Measurements from ENCODE around the gene SIDT1.
"Not testable (repeated sequence)": the region's sequence is repeated elsewhere in the genome, so short reads cannot be mapped to it uniquely, and the experiment has no call there.

The SIDT1 gene

DNA sequence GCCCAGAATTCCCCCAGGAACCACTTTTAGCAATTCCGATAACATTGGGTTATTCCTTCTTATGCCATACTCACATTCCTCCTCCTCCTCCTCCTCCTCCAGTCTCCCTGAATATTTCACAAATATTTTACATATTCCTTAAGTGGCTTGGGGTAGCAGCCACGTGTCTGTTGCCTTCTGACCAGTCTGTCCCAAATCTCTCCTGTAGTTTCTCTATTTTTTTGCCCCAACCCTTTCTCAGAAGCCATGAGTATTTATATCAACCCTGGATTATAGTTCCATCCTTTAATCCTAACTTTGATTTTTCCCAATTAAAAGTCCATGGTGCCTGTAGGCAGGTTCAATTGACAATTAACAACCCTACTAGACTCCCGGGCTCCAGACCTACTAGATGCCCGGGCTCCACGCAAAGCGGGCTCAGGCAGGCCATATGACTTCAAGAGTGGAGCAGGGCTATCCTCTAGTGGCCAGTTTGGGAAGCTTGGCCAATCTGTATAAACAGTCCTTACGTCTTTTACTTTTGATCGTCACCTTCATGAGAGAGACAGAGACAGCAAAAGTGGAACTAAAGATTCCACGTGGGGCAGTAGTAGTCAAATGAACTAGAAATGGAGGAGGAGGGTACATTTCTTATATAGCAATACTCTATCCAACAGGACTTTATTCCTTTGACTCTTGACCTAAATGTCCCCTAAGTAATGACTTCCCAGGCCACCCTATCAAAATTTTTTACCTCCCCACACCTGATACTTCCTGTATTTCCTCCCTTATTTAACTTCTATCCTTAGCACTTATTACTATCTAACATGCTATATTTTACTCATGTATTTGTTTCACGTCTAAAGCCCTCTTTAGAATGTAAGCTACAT is 94.4 kb downstream of the SIDT1 start:
- H3K4me3 ChIP-seq (ENCODE audit: low read depth, low read length), result no peak overlapping the region
- H3K9ac ChIP-seq (ENCODE audit: low read depth, low read length), result no peak overlapping the region
- H3K27me3 ChIP-seq (ENCODE audit: control insufficient read depth, insufficient read depth, low read length), result peaks cover 11% of the 10 kb centered on the region
- no peaks in the 10 kb centered on the region for H3K36me3 ChIP-seq (ENCODE audit: control insufficient read depth, insufficient read depth, low read length)
- no peaks in the 10 kb centered on the region for H3K4me1 ChIP-seq (ENCODE audit: control insufficient read depth, insufficient read depth, low read length)
- no peaks in the 10 kb centered on the region for H3K9me3 ChIP-seq (ENCODE audit: control insufficient read depth, insufficient read depth, low read length)

DNA sequence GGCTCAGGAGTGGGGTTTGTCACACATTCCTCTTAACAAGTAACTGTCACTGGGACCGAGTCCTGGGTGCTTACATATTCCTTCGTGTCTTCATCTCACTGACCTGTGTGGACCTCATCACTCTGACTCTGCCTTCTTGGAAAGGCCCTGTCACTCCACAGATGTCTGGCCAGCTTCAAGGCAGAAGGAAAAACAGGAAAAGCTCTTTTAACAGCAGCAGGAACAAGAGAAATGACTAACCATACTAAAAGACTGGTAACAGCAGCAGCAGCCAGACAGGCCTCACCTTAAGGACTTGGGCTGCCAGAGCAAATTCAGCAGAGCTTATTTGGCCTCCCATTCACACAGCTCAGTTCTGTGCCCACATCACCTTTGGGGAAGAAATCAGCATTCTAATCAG is 96.0 kb downstream of the SIDT1 start:
- H3K36me3 ChIP-seq (ENCODE audit: control insufficient read depth, insufficient read depth, low read length), result no peaks in the 10 kb centered on the region
- H3K4me1 ChIP-seq (ENCODE audit: control insufficient read depth, insufficient read depth, low read length), result no peaks in the 10 kb centered on the region
- H3K9ac ChIP-seq (ENCODE audit: low read depth, low read length), result no peak overlapping the region
- peaks cover 11% of the 10 kb centered on the region for H3K27me3 ChIP-seq (ENCODE audit: control insufficient read depth, insufficient read depth, low read length)
- no peak overlapping the region for H3K4me3 ChIP-seq (ENCODE audit: low read depth, low read length)
- no peaks in the 10 kb centered on the region for H3K9me3 ChIP-seq (ENCODE audit: control insufficient read depth, insufficient read depth, low read length)

DNA sequence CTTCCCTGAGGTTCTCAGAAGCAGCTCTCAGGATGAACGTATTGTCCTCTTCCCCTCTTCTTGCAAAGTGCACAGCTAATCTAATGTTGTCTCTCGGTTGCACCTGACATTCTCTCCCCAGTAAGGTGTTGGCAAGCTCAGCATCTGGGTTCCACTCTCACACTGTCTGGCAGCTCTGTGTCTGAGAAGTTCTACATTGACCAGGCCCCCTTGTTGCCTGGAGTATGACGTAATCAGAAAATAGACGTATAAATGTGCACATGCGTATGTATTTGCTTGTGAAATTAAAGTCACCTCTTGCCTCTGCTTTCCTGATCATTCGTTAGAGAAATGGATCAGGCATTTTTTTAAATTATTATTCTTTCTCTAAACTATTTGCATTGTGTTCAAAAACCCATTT is 96.4 kb downstream of the SIDT1 start:
- Histone ChIP-seq H3K9me3 (ENCODE audit: control insufficient read depth, insufficient read depth, low read length) (no peaks in the 10 kb centered on the region), H3K27me3 (ENCODE audit: control insufficient read depth, insufficient read depth, low read length) (peaks cover 8% of the 10 kb centered on the region), H3K36me3 (ENCODE audit: control insufficient read depth, insufficient read depth, low read length) (no peaks in the 10 kb centered on the region), H3K9ac (ENCODE audit: low read depth, low read length) (no peak overlapping the region), H3K4me3 (ENCODE audit: low read depth, low read length) (no peak overlapping the region), H3K4me1 (ENCODE audit: control insufficient read depth, insufficient read depth, low read length) (no peaks in the 10 kb centered on the region)

DNA sequence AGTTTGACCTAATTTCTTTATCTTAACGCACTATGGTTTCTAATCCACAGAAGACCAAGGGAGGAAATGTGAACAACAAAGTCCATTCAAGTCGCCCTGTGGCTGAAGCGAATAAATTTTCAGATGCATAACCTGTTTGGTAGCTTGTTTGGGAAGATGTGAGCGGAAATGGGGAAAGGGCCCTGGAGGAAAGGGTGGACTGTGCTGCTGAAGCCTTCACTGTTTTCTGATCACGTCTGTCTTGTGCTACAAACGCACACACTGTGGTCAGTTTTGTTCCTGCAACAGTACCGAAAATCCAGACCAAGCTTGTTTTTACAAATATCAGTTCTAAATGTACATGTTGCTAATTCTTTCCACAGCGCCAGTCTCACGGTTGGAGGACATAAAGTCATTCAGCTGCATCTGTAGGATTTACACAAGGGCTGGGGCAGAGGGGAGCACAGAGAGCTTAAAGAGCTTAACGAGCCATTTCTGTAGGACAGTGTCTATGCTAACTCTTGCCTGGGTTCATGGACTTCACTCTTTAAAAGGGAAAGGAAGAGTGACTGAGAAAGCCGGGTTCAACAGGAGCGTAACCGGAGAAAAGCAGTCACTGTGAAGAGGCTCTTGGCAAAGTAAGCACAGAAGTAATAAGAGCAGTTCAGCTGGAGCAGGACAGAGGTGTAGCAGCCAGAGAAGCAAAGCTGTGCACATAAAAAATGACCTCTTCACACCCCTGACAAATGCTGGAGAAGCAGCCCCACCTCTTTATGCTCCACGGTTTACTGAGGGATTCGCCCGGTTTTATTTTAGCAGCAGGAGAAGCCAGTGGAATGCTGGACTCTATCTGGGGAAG is 97.4 kb downstream of the SIDT1 start:
- H3K9ac ChIP-seq (ENCODE audit: low read depth, low read length), result no peak overlapping the region
- no peaks in the 10 kb centered on the region for H3K36me3 ChIP-seq (ENCODE audit: control insufficient read depth, insufficient read depth, low read length)
- H3K27me3 ChIP-seq (ENCODE audit: control insufficient read depth, insufficient read depth, low read length), result peaks cover 2% of the 10 kb centered on the region
- H3K9me3 ChIP-seq (ENCODE audit: control insufficient read depth, insufficient read depth, low read length), result no peaks in the 10 kb centered on the region
- no peak overlapping the region for H3K4me3 ChIP-seq (ENCODE audit: low read depth, low read length)
- no peaks in the 10 kb centered on the region for H3K4me1 ChIP-seq (ENCODE audit: control insufficient read depth, insufficient read depth, low read length)

DNA sequence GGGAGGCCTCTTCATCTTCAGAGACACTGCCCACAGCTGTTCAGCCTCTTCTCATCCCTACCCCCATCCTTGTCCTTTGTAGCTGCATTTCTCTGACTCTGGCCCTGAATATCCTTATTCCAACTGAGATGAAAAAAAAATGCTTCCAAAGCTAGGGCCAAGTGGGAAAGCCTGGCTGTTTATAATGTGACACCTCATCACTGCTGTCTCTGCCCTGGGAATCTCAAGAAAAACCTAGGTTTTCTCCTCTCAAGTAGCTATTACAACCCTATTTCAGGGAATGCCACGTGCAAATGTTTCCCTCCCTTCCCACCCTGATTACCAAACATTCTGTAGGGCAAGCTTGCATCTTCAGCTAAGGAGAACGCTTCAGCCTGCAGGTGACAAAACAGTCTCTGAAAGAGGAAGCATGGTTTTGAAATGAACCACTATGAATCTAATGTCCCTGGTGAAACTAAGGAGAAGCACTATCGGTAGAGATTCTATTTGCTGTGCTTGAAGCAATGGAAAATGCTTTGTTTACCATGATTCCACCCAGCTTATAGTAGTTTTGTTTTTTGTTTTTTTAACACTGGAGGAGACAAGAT is 98.7 kb downstream of the SIDT1 start:
- Histone ChIP-seq H3K9ac (ENCODE audit: low read depth, low read length) (no peak overlapping the region), H3K9me3 (ENCODE audit: control insufficient read depth, insufficient read depth, low read length) (no peaks in the 10 kb centered on the region), H3K27me3 (ENCODE audit: control insufficient read depth, insufficient read depth, low read length) (peaks cover 2% of the 10 kb centered on the region), H3K4me3 (ENCODE audit: low read depth, low read length) (no peak overlapping the region), H3K4me1 (ENCODE audit: control insufficient read depth, insufficient read depth, low read length) (no peaks in the 10 kb centered on the region), H3K36me3 (ENCODE audit: control insufficient read depth, insufficient read depth, low read length) (no peaks in the 10 kb centered on the region)

DNA sequence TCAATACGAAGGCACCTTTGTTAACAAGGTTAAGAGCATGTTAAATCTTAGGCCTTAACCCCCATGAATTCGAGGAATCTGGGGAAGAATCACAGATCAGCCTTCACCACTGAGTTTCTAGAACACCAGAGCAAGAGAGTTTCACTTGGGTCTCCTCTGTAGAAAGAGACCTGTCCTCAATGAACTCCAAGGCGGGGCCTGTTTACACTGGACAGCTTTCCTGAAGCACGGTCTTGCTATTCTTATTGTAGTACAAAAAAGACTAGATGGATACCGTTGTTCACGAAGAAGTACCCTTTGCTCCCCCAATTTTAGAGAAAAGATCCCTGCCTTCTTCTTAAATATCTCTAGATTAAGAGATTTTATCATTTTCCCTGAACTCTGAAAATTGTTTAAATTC is 99.2 kb downstream of the SIDT1 start:
- Histone ChIP-seq H3K4me1 (ENCODE audit: control insufficient read depth, insufficient read depth, low read length) (no peaks in the 10 kb centered on the region), H3K4me3 (ENCODE audit: low read depth, low read length) (no peak overlapping the region), H3K27me3 (ENCODE audit: control insufficient read depth, insufficient read depth, low read length) (peaks cover 2% of the 10 kb centered on the region), H3K9me3 (ENCODE audit: control insufficient read depth, insufficient read depth, low read length) (no peaks in the 10 kb centered on the region), H3K36me3 (ENCODE audit: control insufficient read depth, insufficient read depth, low read length) (no peaks in the 10 kb centered on the region), H3K9ac (ENCODE audit: low read depth, low read length) (no peak overlapping the region)

DNA sequence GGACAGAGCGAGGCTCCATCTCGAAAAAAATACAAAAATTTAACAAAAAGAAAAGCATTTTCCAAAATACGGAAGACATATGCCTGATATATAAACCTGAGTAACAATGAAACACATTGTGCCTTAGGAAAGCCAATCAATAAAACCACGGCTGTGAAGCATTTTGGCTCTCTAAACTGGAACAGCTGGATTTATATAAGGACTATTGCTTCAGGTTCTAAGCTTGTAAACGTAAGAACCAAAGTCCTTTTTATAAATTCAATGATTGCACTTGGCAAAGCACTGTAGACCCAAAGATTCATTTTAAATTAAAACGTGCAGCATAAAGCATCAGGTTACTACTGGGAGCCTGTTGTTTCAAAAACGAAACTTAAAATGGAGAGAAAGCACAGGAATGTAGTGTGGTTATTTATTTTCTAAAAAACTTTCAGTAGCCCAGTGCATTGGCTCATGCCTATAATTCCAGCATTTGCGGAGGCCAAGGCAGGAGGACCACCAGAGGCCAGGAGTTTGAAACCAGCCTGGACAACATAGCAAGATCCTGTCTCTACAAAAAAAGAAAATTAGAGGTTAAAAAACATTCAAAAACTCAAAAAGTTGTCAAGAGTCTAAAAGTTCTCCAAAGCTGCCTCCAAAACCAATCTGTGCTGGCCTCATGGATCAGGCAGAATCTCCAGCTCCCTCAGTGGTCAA is 102.6 kb downstream of the SIDT1 start:
- Histone ChIP-seq H3K9ac (ENCODE audit: low read depth, low read length) (no peak overlapping the region), H3K4me3 (ENCODE audit: low read depth, low read length) (no peak overlapping the region), H3K4me1 (ENCODE audit: control insufficient read depth, insufficient read depth, low read length) (no peaks in the 10 kb centered on the region), H3K36me3 (ENCODE audit: control insufficient read depth, insufficient read depth, low read length) (no peaks in the 10 kb centered on the region), H3K9me3 (ENCODE audit: control insufficient read depth, insufficient read depth, low read length) (no peaks in the 10 kb centered on the region), H3K27me3 (ENCODE audit: control insufficient read depth, insufficient read depth, low read length) (no peaks in the 10 kb centered on the region)

DNA sequence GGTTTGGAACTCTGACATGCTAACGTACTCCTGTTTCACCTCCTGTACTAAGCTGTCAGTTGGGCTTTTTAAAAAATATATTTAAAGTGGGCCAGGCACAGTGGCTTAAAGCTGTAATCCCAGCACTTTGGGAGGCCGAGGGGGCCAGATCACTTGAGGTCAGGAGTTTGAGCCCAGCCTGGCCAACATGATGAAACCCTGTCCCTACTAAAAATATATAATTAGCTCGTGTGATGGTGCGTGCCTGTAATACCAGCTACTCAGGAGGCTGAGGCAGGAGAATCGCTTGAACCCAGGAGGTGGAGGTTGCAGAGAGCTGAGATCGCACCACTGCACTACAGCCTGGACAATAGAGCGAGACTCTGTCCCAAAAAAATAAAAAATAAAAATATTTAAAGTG is 103.7 kb downstream of the SIDT1 start:
- not testable (repeated sequence) for H3K9me3 ChIP-seq (ENCODE audit: control insufficient read depth, insufficient read depth, low read length); H3K36me3 ChIP-seq (ENCODE audit: control insufficient read depth, insufficient read depth, low read length); H3K27me3 ChIP-seq (ENCODE audit: control insufficient read depth, insufficient read depth, low read length); H3K4me1 ChIP-seq (ENCODE audit: control insufficient read depth, insufficient read depth, low read length); H3K9ac ChIP-seq (ENCODE audit: low read depth, low read length); H3K4me3 ChIP-seq (ENCODE audit: low read depth, low read length)

DNA sequence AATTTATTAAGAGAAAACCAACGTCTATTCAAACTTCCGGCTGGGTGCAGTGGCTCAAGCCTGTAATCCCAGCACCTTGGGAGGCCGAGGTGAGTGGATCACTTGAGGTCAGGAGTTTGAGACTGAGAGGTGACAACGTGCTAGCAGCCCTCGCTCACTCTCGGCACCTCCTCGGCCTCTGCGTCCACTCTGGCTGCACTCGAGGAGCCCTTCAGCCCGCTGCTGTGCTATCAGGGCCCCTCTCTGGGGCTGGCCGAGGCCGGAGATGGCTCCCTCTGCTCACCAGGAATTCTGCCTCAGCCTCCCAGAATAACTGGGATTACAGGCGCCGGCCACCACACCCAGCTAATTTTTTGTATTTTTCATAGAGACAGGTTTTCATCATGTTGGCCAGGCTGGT is 105.4 kb downstream of the SIDT1 start:
- no peaks in the 10 kb centered on the region for H3K4me1 ChIP-seq (ENCODE audit: control insufficient read depth, insufficient read depth, low read length)
- no peaks in the 10 kb centered on the region for H3K27me3 ChIP-seq (ENCODE audit: control insufficient read depth, insufficient read depth, low read length)
- H3K4me3 ChIP-seq (ENCODE audit: low read depth, low read length), result no peak overlapping the region
- H3K36me3 ChIP-seq (ENCODE audit: control insufficient read depth, insufficient read depth, low read length), result no peaks in the 10 kb centered on the region
- H3K9ac ChIP-seq (ENCODE audit: low read depth, low read length), result no peak overlapping the region
- H3K9me3 ChIP-seq (ENCODE audit: control insufficient read depth, insufficient read depth, low read length), result no peaks in the 10 kb centered on the region

DNA sequence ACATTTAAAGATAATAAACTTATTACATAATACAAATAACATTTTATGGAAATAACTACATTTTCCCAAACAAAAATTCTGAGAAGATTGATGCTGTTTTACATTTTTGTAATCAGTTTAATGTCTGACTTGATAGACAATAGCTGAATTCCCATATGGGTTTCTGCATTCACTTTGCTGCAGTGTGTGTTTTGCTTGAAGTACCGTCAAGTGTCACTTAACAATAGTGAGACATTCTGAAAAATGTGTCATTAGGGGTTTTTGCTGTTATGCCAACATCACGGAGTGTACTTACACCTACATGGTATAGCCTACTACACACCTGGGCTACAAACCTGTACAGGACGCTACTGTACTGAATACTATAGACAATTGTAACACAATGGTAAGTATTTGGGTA is 106.6 kb downstream of the SIDT1 start:
- Histone ChIP-seq H3K9me3 (ENCODE audit: control insufficient read depth, insufficient read depth, low read length) (no peaks in the 10 kb centered on the region), H3K4me1 (ENCODE audit: control insufficient read depth, insufficient read depth, low read length) (no peaks in the 10 kb centered on the region), H3K36me3 (ENCODE audit: control insufficient read depth, insufficient read depth, low read length) (no peaks in the 10 kb centered on the region), H3K9ac (ENCODE audit: low read depth, low read length) (no peak overlapping the region), H3K4me3 (ENCODE audit: low read depth, low read length) (no peak overlapping the region), H3K27me3 (ENCODE audit: control insufficient read depth, insufficient read depth, low read length) (no peaks in the 10 kb centered on the region)

DNA sequence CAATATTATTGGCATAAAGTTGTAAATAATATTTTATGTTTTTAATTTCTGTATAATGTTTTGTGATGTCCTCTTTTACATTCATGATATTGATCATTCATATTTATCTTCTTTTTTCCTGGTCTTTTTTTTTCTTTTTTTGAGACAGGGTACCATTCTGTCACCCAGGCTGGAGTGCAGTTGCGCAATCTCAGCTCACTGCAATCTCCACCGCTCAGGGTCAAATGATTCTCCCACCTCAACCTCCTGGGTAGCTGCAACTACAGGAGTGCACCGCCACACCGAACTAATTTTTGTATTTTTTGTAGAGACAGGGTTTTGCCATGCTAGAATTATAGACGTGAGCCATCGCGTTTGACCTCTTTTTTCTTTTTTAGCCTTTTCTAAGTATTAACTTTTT is 111.2 kb downstream of the SIDT1 start:
- H3K4me1 ChIP-seq (ENCODE audit: control insufficient read depth, insufficient read depth, low read length), result no peaks in the 10 kb centered on the region
- no peaks in the 10 kb centered on the region for H3K36me3 ChIP-seq (ENCODE audit: control insufficient read depth, insufficient read depth, low read length)
- H3K9me3 ChIP-seq (ENCODE audit: control insufficient read depth, insufficient read depth, low read length), result no peaks in the 10 kb centered on the region
- H3K27me3 ChIP-seq (ENCODE audit: control insufficient read depth, insufficient read depth, low read length), result no peaks in the 10 kb centered on the region
- no peak overlapping the region for H3K9ac ChIP-seq (ENCODE audit: low read depth, low read length)
- no peak overlapping the region for H3K4me3 ChIP-seq (ENCODE audit: low read depth, low read length)
